Sciatic nerve (tissue), 2 donors: Measurements from ENCODE around the gene NOC2L. TPM values are rescaled to one million over a fixed set of nuclear protein-coding genes. Genes with fewer than 3 reads are reported as not detected.

Source experiments
- ATAC-seq: fragments of 200-7000 bp; cut with Tn5 transposase; one replicate; pipeline ENCODE4 v1.9.1; 2020; ENCODE audit warnings: mild to moderate bottlenecking, moderate library complexity
- DNase-seq: peaks from one replicate; pipeline ENCODE4 v3.0.0-alpha.2; 2020; ENCODE audit warnings: low spot score
- intact Hi-C: fragments of 100-400 bp; cut with DNase I; formaldehyde crosslinking; loops from one replicate; pipeline ENCODE4 v1.14.2; 2022
- total RNA-seq: library from RNA; stranded (reverse); fragmentation: NEBNext Ultra II Directional; extraction: Animal tissue kit (Norgen Biotek cat#: 25700); gene quantifications from one replicate; pipeline ENCODE4 v1.2.1, GENCODE V29; 2021
- donor health status: DM: no; HTN: no; CAD: no.
- donor health status: DM: no; HTN: no; CAD: no.

Gene NOC2L
- total RNA-seq, 1 donor from 2014 or later: 43.7 TPM

- intact Hi-C loops: no loop called here
- DNase-seq: no peak
- peak; percentile 8 for ATAC-seq
Observed at GRCh38 chr1:938088-938683, 20.9 kb downstream of the NOC2L start.

GRCh38 chr1:937521-937920 is 21.5 kb downstream of the NOC2L start:
- intact Hi-C loops: no loop called here
- ATAC-seq: no peak
- DNase-seq: no peak

- ATAC-seq (no peak), DNase-seq (no peak)
- intact Hi-C loops: no loop called here
Observed at GRCh38 chr1:936348-937264, 22.4 kb downstream of the NOC2L start.

GRCh38 chr1:935751-936231 is 23.3 kb downstream of the NOC2L start:
- no peak for ATAC-seq
- intact Hi-C loops: no loop called here
- DNase-seq: no peak

GRCh38 chr1:934991-935750 is 23.9 kb downstream of the NOC2L start:
- DNase-seq: no peak
- no peak for ATAC-seq
- intact Hi-C loops: no loop called here

- no peak for DNase-seq
- ATAC-seq: no peak
- intact Hi-C loops: no loop called here
Observed at GRCh38 chr1:933603-933940, 25.5 kb downstream of the NOC2L start.

- no peak for ATAC-seq
- no peak for DNase-seq
- intact Hi-C loops: no loop called here
Observed at GRCh38 chr1:932776-933602, 26.1 kb downstream of the NOC2L start.

- ATAC-seq (no peak), DNase-seq (no peak)
- intact Hi-C loops: no loop called here
Observed at GRCh38 chr1:932173-932510, 26.9 kb downstream of the NOC2L start.

- intact Hi-C loops: no loop called here
- no peak for ATAC-seq
Observed at GRCh38 chr1:931380-932172, 27.5 kb downstream of the NOC2L start.

GRCh38 chr1:930633-931138 is 28.4 kb downstream of the NOC2L start:
- intact Hi-C loops: no loop called here
- ATAC-seq: no peak
- DNase-seq: no peak

More at GRCh38 chr1:931380-932172, 27.5 kb downstream of the NOC2L start:
- no peak for DNase-seq

GRCh38 chr1:929712-930632 is 29.1 kb downstream of the NOC2L start:
- intact Hi-C loops: no loop called here
- no peak for DNase-seq
- no peak for ATAC-seq

- DNase-seq (no peak), ATAC-seq (no peak)
- intact Hi-C loops: no loop called here
Observed at GRCh38 chr1:928825-929661, 30.0 kb downstream of the NOC2L start.

- intact Hi-C loops: no loop called here
- ATAC-seq (no peak), DNase-seq (no peak)
Observed at GRCh38 chr1:927748-928147, 31.3 kb downstream of the NOC2L start.

- no peak for DNase-seq
- intact Hi-C loops: no loop called here
- no peak for ATAC-seq
Observed at GRCh38 chr1:927234-927633, 31.8 kb downstream of the NOC2L start.

- intact Hi-C loops: no loop called here
- ATAC-seq: no peak
- DNase-seq: no peak
Observed at GRCh38 chr1:925561-926421, 33.3 kb downstream of the NOC2L start.
